ENCODE results near the gene OR4F15.
"Not testable (repeated sequence)": the region's sequence is repeated elsewhere in the genome, so short reads cannot be mapped to it uniquely, and the experiment has no call there.

OR4F15 gene

DNA sequence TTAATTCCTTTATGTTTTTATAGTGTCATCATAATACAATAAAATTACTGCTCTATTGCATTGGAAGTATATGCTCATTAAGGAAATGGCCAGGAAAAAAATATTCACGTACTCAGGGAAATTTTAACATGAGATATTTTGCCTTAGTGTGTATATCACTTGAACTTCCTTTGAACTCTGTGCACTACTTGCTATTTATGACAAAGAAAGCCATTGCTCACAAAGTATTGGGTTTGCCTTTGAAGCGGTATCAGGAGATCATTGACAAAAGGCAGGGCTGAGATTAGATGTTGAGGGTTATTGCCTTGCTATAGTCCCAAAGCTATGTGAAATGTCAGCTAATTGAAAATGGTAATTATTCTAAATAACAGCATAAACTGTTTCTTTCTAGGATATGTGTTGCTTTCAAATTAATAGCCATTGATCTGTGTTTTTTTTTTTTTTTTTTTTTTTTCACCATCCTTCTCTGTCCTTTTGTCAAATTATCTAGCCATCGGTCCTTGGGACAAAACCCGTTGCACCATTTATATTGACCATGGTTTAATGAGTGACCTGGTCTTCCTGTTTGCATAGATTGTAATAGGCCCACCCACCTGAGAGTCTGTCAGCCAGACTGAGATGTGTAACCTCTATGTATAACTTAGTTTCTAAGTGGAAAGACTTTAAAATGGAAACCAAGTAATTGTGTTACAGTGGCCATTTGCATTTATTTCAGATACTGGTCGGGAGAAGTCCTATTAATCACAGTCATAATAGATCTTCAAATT, 23.3 kb upstream of the OR4F15 start:
- ATAC-seq (ENCODE audit: low read depth); DNase-seq (ENCODE audit: low spot score in 2 of 2); H3K4me1 Mint-ChIP-seq; H3K36me3 Mint-ChIP-seq; H3K4me3 Mint-ChIP-seq; H3K9me3 Mint-ChIP-seq; H3K27ac Mint-ChIP-seq; H3K27me3 Mint-ChIP-seq: not testable (repeated sequence)

DNA sequence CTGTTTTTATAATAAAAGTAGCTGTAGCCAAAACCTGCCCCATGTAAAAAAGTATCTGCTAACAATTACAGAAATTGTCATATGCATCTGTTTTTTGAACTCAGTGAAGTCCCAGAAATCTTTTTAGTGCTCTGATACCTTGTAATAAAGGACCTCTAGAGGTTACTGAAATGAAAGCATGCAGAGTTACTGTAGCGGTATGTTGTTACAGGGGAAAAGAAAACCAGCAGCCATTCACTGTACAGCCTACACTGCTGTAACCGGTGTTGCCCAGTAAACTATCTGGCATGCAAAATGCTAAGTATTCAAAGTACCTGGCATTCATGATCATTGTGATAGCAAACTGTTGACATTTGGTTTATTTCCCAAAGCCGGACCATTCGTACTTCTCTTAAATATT, 21.3 kb upstream of the OR4F15 start:
- not testable (repeated sequence) for DNase-seq (ENCODE audit: low spot score in 2 of 2); ATAC-seq (ENCODE audit: low read depth); H3K4me3 Mint-ChIP-seq; H3K4me1 Mint-ChIP-seq; H3K27me3 Mint-ChIP-seq; H3K27ac Mint-ChIP-seq; H3K36me3 Mint-ChIP-seq; H3K9me3 Mint-ChIP-seq

DNA sequence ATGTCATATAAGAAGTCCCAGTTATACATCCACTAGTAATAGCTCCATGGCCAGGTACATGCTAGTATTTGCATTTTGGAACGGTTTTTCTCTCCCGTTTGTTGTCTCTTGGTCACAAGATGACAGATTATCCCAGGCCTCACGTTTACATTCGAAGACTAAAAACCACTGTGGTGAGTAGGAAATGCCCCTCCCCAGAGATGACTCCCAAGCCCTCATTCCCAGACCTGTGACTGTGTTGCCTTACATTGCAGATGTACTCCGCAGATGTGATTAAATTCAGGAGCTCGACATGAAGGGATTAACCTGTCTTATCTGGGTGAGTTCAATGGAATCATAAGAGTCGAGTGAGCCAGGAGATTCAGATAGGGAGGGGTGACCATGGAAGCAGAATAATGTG, 18.0 kb upstream of the OR4F15 start:
- H3K4me3 Mint-ChIP-seq; H3K9me3 Mint-ChIP-seq; H3K36me3 Mint-ChIP-seq; H3K27ac Mint-ChIP-seq; DNase-seq (ENCODE audit: low spot score in 2 of 2); ATAC-seq (ENCODE audit: low read depth); H3K4me1 Mint-ChIP-seq: not testable (repeated sequence)
- peaks cover 11% of the 10 kb centered on the region for H3K27me3 Mint-ChIP-seq

DNA sequence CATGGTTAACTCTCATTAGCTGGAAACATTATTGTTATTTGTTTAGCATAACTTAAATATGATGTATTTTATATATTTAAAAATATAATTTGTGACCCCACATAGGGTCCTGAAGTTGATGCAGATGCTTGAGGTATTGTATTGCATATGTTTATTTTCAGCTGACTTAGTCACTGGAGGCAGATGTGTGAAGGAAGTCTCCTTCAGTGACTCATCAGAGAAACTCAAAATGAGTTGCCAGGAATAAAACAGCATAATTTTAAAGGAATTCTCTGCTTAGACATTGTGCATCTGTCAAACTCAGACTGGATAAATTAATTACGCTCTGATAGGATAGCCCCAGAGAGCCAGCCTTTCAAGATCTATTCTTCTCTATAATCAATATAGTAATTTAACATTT, 16.5 kb upstream of the OR4F15 start:
- Mint-ChIP-seq H3K27ac (no peak overlapping the region), H3K4me1 (no peaks in the 10 kb centered on the region), H3K9me3 (no peaks in the 10 kb centered on the region), H3K36me3 (no peaks in the 10 kb centered on the region), H3K4me3 (no peak overlapping the region), H3K27me3 (peaks cover 11% of the 10 kb centered on the region)
- ATAC-seq (ENCODE audit: low read depth) (no peak), DNase-seq (ENCODE audit: low spot score in 2 of 2) (no peak)

DNA sequence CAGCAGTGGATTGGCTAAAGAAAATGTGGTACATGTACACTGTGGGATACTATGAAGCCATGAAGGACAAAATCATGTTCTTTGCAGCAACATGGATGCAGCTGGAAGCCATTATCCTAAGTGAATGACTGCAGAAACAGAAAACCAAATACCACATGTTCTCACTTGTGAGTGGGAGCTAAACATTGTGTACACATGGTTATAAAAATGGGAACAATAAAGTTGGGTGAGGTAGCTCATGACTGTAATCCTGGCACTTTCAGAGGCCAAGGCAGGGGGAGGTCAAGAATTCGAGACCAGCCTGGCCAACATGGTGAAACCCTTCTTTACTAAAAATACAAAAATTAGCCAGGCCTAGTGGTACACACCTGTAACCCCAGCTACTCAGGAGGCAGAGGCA, 12.3 kb upstream of the OR4F15 start:
- Mint-ChIP-seq H3K9me3 (no peaks in the 10 kb centered on the region), H3K4me1 (no peaks in the 10 kb centered on the region), H3K4me3 (no peak overlapping the region), H3K27ac (no peak overlapping the region), H3K27me3 (peaks cover 16% of the 10 kb centered on the region), H3K36me3 (no peaks in the 10 kb centered on the region)
- DNase-seq (ENCODE audit: low spot score in 2 of 2) = no peak
- ATAC-seq (ENCODE audit: low read depth) = no peak

DNA sequence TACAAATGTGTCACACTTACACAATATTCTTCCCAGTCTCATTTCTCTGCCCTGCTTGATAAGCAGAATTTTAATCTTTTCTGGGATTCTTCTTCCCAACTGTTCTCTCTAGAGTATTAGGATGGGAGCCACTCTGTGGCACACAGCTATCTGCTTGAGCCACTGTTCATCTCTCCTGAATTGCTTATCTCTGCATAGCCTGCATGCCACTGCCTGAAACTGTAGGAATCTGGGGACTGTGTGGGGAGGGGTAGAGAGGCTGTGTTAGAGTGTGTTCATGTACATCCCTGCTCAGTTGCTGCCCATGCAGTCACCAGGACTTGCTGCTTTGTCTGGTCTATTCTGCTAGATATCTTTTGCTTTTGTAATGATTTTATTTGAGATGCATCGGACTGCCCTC, 11.0 kb upstream of the OR4F15 start:
- DNase-seq (ENCODE audit: low spot score in 2 of 2) (no peak), ATAC-seq (ENCODE audit: low read depth) (no peak)
- Mint-ChIP-seq H3K9me3 (no peaks in the 10 kb centered on the region), H3K4me3 (no peak overlapping the region), H3K36me3 (no peaks in the 10 kb centered on the region), H3K4me1 (no peaks in the 10 kb centered on the region), H3K27ac (no peak overlapping the region), H3K27me3 (peaks cover 16% of the 10 kb centered on the region)

DNA sequence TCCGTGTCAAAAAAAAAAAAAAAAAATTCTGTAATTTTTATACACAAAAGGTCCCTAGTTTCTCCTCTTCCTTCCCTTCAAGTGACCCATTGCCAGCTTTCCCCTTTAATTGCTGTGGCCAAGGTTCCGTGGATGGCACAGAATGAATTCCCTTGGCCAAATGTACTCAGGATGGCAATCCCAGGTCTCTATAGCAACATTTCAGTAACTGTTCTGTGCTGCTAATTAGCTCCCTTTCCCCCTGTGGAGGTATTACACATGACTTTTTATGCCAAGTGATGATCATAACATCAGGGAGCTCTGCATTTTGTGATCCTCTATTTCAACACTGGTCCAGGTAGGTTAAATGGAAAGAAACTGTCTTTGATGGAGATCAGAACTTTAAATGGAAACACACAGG, 8.8 kb upstream of the OR4F15 start, which contains the start of gene OR4F6:
TSS of gene OR4F6 (plus strand) at position 301 of the 400 bp plus-strand sequence. CDS start 2,211 bp downstream, outside the sequence.
- no peak within 1 kb of the TSS for H3K4me3 Mint-ChIP-seq
- ATAC-seq (ENCODE audit: low read depth) (no peak), DNase-seq (ENCODE audit: low spot score in 2 of 2) (no peak)
- H3K27me3 Mint-ChIP-seq = peaks cover 13% of the 10 kb centered on the region
- no peaks in the 10 kb centered on the region for H3K4me1 Mint-ChIP-seq
- no peaks in the 10 kb centered on the region for H3K9me3 Mint-ChIP-seq
- H3K36me3 Mint-ChIP-seq = no peaks in the 10 kb centered on the region
- no peak within 1 kb of the TSS for H3K27ac Mint-ChIP-seq

DNA sequence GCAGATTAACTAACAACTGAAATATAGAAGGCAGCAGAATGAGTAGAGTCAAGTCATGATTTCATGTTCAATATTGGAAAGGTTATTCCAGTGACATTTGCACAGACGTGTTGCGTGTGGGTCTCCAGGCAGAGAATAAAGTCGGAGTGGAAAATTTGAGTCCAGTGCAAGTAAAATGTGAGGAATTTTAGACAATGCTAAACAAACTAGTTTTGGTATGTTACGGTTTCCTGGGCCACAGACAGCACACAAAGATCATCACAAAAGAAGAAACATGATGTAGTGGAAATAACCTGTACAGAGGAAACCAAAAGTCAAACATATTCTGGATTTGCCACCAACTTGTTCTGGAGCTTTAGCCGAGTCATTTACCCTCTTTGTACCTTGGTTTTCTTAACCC, 8.3 kb upstream of the OR4F15 start:
- Mint-ChIP-seq H3K4me3 (no peak overlapping the region), H3K27ac (no peak overlapping the region), H3K4me1 (no peaks in the 10 kb centered on the region), H3K27me3 (peaks cover 14% of the 10 kb centered on the region), H3K9me3 (no peaks in the 10 kb centered on the region), H3K36me3 (no peaks in the 10 kb centered on the region)
- DNase-seq (ENCODE audit: low spot score in 2 of 2) (no peak), ATAC-seq (ENCODE audit: low read depth) (no peak)

DNA sequence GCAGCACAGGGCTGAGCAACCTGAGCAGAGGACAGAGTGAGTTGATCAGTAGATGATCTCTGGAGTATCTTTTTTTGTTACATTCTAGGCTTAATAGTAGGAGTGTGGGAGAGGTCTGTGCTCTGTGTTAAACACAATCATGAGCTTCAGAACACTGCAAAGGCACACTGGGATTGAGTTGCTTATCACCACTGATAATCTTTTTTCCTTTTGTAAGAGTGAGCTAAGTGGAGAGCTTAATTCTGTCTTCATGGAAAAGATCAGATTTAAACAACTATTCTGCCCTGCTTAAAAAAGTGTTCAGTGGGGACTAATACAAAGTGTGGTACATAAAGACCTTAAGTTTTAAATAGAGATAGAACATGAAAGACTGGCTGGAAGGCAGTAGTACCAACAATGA, 7.6 kb upstream of the OR4F15 start:
- DNase-seq (ENCODE audit: low spot score in 2 of 2) (no peak), ATAC-seq (ENCODE audit: low read depth) (no peak)
- Mint-ChIP-seq H3K27me3 (peaks cover 14% of the 10 kb centered on the region), H3K4me3 (no peak overlapping the region), H3K4me1 (no peaks in the 10 kb centered on the region), H3K36me3 (no peaks in the 10 kb centered on the region), H3K9me3 (no peaks in the 10 kb centered on the region), H3K27ac (no peak overlapping the region)

DNA sequence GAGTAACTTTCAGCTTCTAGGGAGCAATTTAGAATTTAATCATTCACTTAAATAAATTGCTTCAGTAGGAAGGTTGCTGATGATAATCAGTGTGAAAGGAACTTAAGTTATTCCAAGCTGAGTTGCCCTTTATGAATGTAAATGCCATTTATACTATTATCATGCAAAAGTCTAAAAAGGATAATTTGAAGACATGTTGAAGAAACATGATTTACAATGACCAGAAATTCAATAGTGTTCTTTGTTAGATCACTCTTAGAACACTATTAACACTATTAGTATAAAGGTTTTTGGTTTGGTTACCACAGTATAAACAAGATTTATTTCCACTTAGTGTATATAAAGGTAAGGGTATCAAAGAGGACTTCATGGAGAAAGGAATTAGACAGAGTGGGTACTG, 7.1 kb upstream of the OR4F15 start:
- no peak for DNase-seq (ENCODE audit: low spot score in 2 of 2)
- Mint-ChIP-seq H3K27ac (no peak overlapping the region), H3K4me3 (no peak overlapping the region), H3K36me3 (no peaks in the 10 kb centered on the region), H3K4me1 (no peaks in the 10 kb centered on the region), H3K9me3 (no peaks in the 10 kb centered on the region), H3K27me3 (peaks cover 16% of the 10 kb centered on the region)
- ATAC-seq (ENCODE audit: low read depth) = no peak

DNA sequence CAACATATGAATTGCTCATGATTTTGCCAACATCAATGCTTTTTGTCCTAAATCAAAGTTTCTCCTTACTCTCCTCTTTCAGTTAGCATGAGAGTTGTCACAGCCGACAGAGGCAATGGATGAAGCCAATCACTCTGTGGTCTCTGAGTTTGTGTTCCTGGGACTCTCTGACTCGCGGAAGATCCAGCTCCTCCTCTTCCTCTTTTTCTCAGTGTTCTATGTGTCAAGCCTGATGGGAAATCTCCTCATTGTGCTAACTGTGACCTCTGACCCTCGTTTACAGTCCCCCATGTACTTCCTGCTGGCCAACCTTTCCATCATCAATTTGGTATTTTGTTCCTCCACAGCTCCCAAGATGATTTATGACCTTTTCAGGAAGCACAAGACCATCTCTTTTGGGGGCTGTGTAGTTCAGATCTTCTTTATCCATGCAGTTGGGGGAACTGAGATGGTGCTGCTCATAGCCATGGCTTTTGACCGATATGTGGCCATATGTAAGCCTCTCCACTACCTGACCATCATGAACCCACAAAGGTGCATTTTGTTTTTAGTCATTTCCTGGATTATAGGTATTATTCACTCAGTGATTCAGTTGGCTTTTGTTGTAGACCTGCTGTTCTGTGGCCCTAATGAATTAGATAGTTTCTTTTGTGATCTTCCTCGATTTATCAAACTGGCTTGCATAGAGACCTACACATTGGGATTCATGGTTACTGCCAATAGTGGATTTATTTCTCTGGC, 6.2 kb upstream of the OR4F15 start:
- ATAC-seq (ENCODE audit: low read depth) (no peak), DNase-seq (ENCODE audit: low spot score in 2 of 2) (no peak)
- Mint-ChIP-seq H3K4me1 (no peaks in the 10 kb centered on the region), H3K27ac (no peak overlapping the region), H3K36me3 (no peaks in the 10 kb centered on the region), H3K27me3 (peaks cover 19% of the 10 kb centered on the region), H3K4me3 (no peak overlapping the region), H3K9me3 (no peaks in the 10 kb centered on the region)

DNA sequence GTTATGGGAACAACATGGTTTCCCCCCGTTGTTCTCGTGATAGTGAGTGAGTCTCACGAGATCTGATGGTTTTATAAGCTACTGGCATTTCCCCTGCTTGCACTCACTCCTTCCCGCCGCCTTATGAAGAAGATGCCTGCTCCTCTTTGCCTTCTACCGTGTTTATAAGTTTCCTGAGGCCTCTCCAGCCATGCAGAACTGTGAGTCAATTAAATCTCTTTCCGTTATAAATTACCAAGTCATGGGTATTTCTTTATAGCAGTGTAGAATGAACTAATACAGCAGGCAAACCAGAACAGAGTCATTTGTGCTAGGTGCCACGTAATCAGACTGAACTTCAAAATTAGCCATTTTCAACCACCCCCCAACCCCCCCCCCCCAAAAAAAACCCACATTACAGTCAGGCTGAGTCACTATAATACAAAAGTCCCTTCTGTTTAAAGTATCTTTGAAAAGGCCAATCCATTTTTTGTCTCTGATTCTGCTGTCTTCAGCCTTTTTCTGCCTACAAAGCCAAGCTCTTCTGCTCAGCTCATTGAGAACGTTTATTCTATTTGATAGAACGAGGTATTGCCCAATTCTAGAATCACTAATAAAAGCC, 4.6 kb upstream of the OR4F15 start:
- H3K9me3 Mint-ChIP-seq = no peaks in the 10 kb centered on the region
- DNase-seq (ENCODE audit: low spot score in 2 of 2) (no peak), ATAC-seq (ENCODE audit: low read depth) (no peak)
- no peak overlapping the region for H3K27ac Mint-ChIP-seq
- peaks cover 20% of the 10 kb centered on the region for H3K27me3 Mint-ChIP-seq
- H3K4me3 Mint-ChIP-seq = no peak overlapping the region
- H3K36me3 Mint-ChIP-seq = no peaks in the 10 kb centered on the region
- no peaks in the 10 kb centered on the region for H3K4me1 Mint-ChIP-seq

DNA sequence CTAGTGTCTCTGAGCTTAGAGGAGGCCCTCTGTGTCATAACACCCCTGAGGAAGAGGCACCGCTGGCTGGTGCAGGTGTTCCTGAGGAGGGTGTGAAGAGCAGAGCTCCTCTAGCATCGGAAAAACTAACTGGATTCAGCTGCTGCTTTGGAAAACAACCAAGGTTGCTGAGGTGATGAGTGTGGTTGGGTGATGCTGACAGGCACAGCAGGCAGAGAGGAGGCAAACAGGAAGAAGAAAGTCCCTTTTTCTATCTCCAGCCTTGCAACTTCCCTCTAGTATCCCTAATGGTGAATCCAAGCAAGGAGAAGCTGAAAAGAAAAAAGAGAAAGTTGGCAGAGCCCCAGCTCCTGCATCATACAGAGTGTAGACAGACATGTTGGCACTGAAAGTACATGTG, 3.8 kb upstream of the OR4F15 start:
- peaks cover 20% of the 10 kb centered on the region for H3K27me3 Mint-ChIP-seq
- no peak overlapping the region for H3K4me3 Mint-ChIP-seq
- no peaks in the 10 kb centered on the region for H3K9me3 Mint-ChIP-seq
- no peaks in the 10 kb centered on the region for H3K4me1 Mint-ChIP-seq
- ATAC-seq (ENCODE audit: low read depth) = no peak
- H3K36me3 Mint-ChIP-seq = no peaks in the 10 kb centered on the region
- DNase-seq (ENCODE audit: low spot score in 2 of 2) = no peak
- H3K27ac Mint-ChIP-seq = no peak overlapping the region

DNA sequence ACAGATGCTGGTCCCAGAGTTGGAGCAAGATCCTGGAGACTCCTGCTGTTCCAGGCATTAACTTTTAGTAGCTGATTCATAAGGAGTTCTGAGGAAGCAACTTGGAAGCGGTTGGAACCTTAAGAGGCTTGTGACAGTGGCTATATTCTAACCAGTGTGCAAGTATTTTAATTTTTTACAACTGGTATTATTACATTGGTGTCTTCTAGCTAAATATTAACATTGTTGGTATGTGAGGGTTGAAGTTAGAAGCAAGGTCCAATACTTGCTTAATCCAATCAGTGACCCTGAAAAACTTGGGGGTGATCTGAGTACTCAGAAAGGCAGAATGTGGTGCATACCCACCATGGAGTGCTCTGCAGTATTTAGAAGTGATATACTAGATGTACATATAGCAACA, 1.5 kb upstream of the OR4F15 start:
- Mint-ChIP-seq H3K4me3 (no peak overlapping the region), H3K9me3 (no peaks in the 10 kb centered on the region), H3K27ac (no peak overlapping the region), H3K27me3 (peaks cover 14% of the 10 kb centered on the region), H3K36me3 (no peaks in the 10 kb centered on the region), H3K4me1 (no peaks in the 10 kb centered on the region)
- ATAC-seq (ENCODE audit: low read depth) (no peak), DNase-seq (ENCODE audit: low spot score in 2 of 2) (no peak)
